ENCODE measurements around the gene C20orf204.
"Not testable (repeated sequence)": the region's sequence is repeated elsewhere in the genome, so short reads cannot be mapped to it uniquely, and the experiment has no call there.

The C20orf204 gene

GRCh38 chr20:64086801-64087200 lies 50.8 kb downstream of the C20orf204 start:
- Histone ChIP-seq H3K9me3 (peaks cover 25% of the 10 kb centered on the region), H3K4me2 (no peak overlapping the region), H3K27me3 (peaks cover 58% of the 10 kb centered on the region), H3K4me3 (no peak overlapping the region), H3K4me1 (peaks cover 27% of the 10 kb centered on the region), H3K36me3 (no peaks in the 10 kb centered on the region), H4K20me1 (peaks cover 45% of the 10 kb centered on the region), H3K27ac (no peak overlapping the region), H3K9ac (no peak overlapping the region)
- TF ChIP-seq Cebpa-rat (IDR thresholded peaks at IDR 0.05), result no peak

- peaks cover 25% of the 10 kb centered on the region for H3K4me1 ChIP-seq
- peaks cover 58% of the 10 kb centered on the region for H3K27me3 ChIP-seq
Observed at GRCh38 chr20:64087226-64087825, 51.3 kb downstream of the C20orf204 start.

GRCh38 chr20:64088586-64088985 lies 52.6 kb downstream of the C20orf204 start:
- H3K4me2 ChIP-seq, H3K4me3 ChIP-seq, H3K36me3 ChIP-seq, H3K9ac ChIP-seq, H3K27ac ChIP-seq: not testable (repeated sequence)
- peaks cover 54% of the 10 kb centered on the region for H4K20me1 ChIP-seq
- peaks cover 25% of the 10 kb centered on the region for H3K9me3 ChIP-seq
- peaks cover 22% of the 10 kb centered on the region for H3K4me1 ChIP-seq
- H3K27me3 ChIP-seq, result peaks cover 51% of the 10 kb centered on the region

More at GRCh38 chr20:64087226-64087825, 51.3 kb downstream of the C20orf204 start:
- not testable (repeated sequence) for H3K4me2 ChIP-seq, H3K27ac ChIP-seq, H3K4me3 ChIP-seq, H3K36me3 ChIP-seq, H3K9ac ChIP-seq
- peaks cover 47% of the 10 kb centered on the region for H4K20me1 ChIP-seq
- peaks cover 25% of the 10 kb centered on the region for H3K9me3 ChIP-seq
